GM12891 (cell line): ENCODE results near the gene ARHGEF7.

Experiments
- POLR2A ChIP-seq: IDR thresholded peaks from 2 replicates; pipeline ENCODE4 v1.6.1; 2011; ENCODE audit warnings: low read depth, low read length, control low read depth
- POLR2AphosphoS5 ChIP-seq: IDR thresholded peaks from 2 replicates; pipeline ENCODE4 v1.6.1; 2011; ENCODE audit warnings: low read depth, low read length, control low read depth
- POU2F2 ChIP-seq: IDR thresholded peaks from 2 replicates; pipeline ENCODE4 v1.6.1; 2011; ENCODE audit warnings: low read depth, mild to moderate bottlenecking, control low read depth, low read length, moderate library complexity
- TAF1 ChIP-seq: IDR thresholded peaks from 2 replicates; pipeline ENCODE4 v1.6.1; 2011; ENCODE audit warnings: low read depth, low read length, control low read depth

DNA sequence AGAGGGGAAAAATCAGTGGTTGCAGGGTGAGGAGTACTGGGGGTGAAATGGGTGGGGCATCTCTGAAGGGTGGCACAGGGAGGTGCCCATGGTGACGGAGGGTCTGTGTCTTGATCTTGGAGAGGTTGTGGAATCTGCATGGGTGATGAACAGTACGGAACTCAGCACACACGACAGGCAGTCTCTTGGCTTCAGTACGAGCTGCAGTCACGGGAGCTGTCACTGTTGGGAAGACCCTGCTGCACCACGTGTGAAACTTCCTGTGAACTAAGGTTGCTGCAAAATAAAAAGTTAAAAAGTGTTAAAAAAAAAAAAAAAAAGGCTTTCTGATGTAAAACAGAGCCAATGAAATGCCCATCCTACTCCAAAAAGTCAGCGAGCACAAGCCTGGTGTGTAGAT, 239.7 kb downstream of the ARHGEF7 start:
- TF ChIP-seq POLR2AphosphoS5 (no peak), POLR2A (no peak), POU2F2 (no peak), TAF1 (no peak)
